ENCODE results near the gene HES4.
"Not testable (repeated sequence)": the region's sequence is repeated elsewhere in the genome, so short reads cannot be mapped to it uniquely, and the experiment has no call there.

DNA sequence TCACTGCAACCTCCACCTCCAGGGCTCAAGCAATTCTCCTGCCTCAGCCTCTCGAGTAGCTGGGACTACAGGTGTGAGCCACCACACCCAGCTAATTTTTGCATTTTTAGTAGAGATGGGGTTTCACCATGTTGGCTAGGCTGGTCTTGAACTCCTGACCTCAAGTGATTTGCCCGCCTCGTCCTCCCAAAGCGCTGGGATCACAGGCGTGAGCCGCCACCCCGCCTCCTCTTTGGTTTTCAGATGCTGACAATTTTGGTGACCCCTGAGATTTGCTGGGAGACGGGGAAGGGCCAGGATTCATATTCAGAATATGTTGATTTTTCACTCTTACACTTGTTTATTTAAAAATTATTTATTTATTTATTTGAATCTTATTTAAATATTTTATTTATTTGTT, 10.2 kb upstream of the HES4 start:
- TF ChIP-seq, protein P1, sequence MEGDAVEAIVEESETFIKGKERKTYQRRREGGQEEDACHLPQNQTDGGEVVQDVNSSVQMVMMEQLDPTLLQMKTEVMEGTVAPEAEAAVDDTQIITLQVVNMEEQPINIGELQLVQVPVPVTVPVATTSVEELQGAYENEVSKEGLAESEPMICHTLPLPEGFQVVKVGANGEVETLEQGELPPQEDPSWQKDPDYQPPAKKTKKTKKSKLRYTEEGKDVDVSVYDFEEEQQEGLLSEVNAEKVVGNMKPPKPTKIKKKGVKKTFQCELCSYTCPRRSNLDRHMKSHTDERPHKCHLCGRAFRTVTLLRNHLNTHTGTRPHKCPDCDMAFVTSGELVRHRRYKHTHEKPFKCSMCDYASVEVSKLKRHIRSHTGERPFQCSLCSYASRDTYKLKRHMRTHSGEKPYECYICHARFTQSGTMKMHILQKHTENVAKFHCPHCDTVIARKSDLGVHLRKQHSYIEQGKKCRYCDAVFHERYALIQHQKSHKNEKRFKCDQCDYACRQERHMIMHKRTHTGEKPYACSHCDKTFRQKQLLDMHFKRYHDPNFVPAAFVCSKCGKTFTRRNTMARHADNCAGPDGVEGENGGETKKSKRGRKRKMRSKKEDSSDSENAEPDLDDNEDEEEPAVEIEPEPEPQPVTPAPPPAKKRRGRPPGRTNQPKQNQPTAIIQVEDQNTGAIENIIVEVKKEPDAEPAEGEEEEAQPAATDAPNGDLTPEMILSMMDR (IDR thresholded peaks at IDR 0.05) = not testable (repeated sequence)
- TF ChIP-seq POLR2A, POLR2AphosphoS5 (IDR thresholded peaks at IDR 0.05): not testable (repeated sequence)
